Skeletal muscle cell (primary cell): ENCODE data around the gene UBALD1.

ENCODE experiments used
- DNase-seq: peaks from one replicate; pipeline ENCODE4 v3.0.0-alpha.2; 2010; ENCODE audit warnings: low read depth
- H3K4me3 ChIP-seq: 2 replicates; pipeline ENCODE4 v1.5.1; 2011; ENCODE audit warnings: low read depth, mild to moderate bottlenecking, control low read depth, low read length, moderate library complexity

The UBALD1 gene

GRCh38 chr16:4572715-4573114 lies 42.0 kb downstream of the UBALD1 start:
- no peak for DNase-seq
- no peak overlapping the region for H3K4me3 ChIP-seq

GRCh38 chr16:4570688-4571321 lies 43.9 kb downstream of the UBALD1 start:
- DNase-seq: no peak
- H3K4me3 ChIP-seq: no peak overlapping the region

GRCh38 chr16:4570086-4570485 lies 44.6 kb downstream of the UBALD1 start:
- no peak for DNase-seq
- H3K4me3 ChIP-seq: no peak overlapping the region

- DNase-seq: no peak
- no peak overlapping the region for H3K4me3 ChIP-seq
Observed at GRCh38 chr16:4566144-4566543, 48.5 kb downstream of the UBALD1 start.

GRCh38 chr16:4564661-4565267 lies 49.9 kb downstream of the UBALD1 start:
- no peak for DNase-seq
- no peak overlapping the region for H3K4me3 ChIP-seq

GRCh38 chr16:4561596-4561995 lies 53.1 kb downstream of the UBALD1 start:
- no peak for DNase-seq

More at GRCh38 chr16:4561596-4561995, 53.1 kb downstream of the UBALD1 start:
- no peak overlapping the region for H3K4me3 ChIP-seq
